Measurements from ENCODE around the gene GFOD2.
"Not testable (repeated sequence)": the region's sequence is repeated elsewhere in the genome, so short reads cannot be mapped to it uniquely, and the experiment has no call there.

GFOD2 gene

DNA sequence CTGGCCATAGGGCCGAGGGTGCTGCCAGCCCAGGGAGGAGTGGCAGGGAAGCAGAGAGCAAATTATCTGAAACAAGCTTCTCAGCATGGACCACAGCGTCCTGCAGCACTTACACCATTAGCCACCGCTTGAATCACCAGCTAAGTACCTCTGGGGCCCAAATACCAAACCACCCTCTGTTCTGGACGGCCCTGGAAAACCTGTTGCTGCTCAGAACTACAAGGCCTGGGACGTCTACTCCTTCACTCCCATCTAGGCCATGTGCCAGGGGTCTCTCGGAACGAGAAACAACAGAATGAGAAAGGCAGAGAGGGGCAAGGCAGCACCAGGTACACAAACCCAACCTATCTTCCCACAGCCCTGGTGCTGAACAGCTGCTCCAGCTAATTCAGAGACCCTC lies 39.9 kb upstream of the GFOD2 start:
- Histone ChIP-seq H3K9ac (ENCODE audit: low read depth, low read length, poor library complexity, severe bottlenecking) (no peak overlapping the region), H4K20me1 (ENCODE audit: insufficient read depth, low read length, poor library complexity, severe bottlenecking) (no peaks in the 10 kb centered on the region), H3K9me2 (replicated peaks; ENCODE audit: low read depth, low read length) (no peaks in the 10 kb centered on the region), H3K36me3 (ENCODE audit: insufficient read depth, low read length) (peaks cover 13% of the 10 kb centered on the region; the same call in 1 of the 2 replicates), H3K9me3 (ENCODE audit: insufficient read depth, low read depth, low read length) (no peaks in the 10 kb centered on the region), H3K4me1 (ENCODE audit: insufficient read depth, low read length, poor library complexity, severe bottlenecking) (no peaks in the 10 kb centered on the region), H3F3A (ENCODE audit: low read depth) (no peaks in the 10 kb centered on the region), H3K4me2 (ENCODE audit: low read depth, low read length, poor library complexity, severe bottlenecking) (no peak overlapping the region), H2AFZ (ENCODE audit: low read length) (no peak overlapping the region), H3K79me2 (ENCODE audit: insufficient read depth, low read length) (peaks cover 11% of the 10 kb centered on the region; the same call in 1 of the 2 replicates), H3K27me3 (ENCODE audit: insufficient read depth, low read length, poor library complexity, severe bottlenecking) (no peaks in the 10 kb centered on the region), H3K4me3 (ENCODE audit: low read length, poor library complexity, severe bottlenecking) (no peak overlapping the region)
- no peak for TF ChIP-seq CTCF (conservative IDR thresholded peaks at IDR 0.05; ENCODE audit: low read length)
- TF ChIP-seq EZH2phosphoT487 (IDR thresholded peaks at IDR 0.05; ENCODE audit: borderline replicate concordance), result no peak

DNA sequence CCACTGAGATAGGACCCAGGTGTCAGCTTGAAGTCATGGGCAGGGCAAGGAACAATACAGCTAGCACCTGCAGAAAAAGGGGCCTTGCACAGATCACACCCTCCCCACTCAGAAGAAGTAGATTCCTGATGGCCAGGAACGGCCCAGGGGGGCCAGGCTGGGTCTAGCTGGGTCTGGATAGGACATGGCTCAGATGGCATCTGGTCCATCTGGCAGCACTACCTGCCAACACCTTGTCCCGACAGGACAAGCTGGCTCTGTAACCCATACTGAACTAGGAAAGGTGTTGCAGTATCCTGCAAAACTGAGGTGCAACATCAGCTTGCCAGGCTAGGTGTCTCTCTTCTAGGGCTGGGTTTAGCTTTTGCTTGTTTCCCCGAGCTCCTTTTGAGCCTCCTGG lies 38.9 kb upstream of the GFOD2 start:
- Histone ChIP-seq H3K27me3 (ENCODE audit: insufficient read depth, low read length, poor library complexity, severe bottlenecking) (no peaks in the 10 kb centered on the region), H3K36me3 (ENCODE audit: insufficient read depth, low read length) (peaks cover 14% of the 10 kb centered on the region; the same call in 1 of the 2 replicates), H3K9me3 (ENCODE audit: insufficient read depth, low read depth, low read length) (no peaks in the 10 kb centered on the region), H3K4me2 (ENCODE audit: low read depth, low read length, poor library complexity, severe bottlenecking) (no peak overlapping the region), H3K9me2 (replicated peaks; ENCODE audit: low read depth, low read length) (no peaks in the 10 kb centered on the region), H2AFZ (ENCODE audit: low read length) (no peak overlapping the region), H3K4me1 (ENCODE audit: insufficient read depth, low read length, poor library complexity, severe bottlenecking) (no peaks in the 10 kb centered on the region), H3F3A (ENCODE audit: low read depth) (no peaks in the 10 kb centered on the region), H3K9ac (ENCODE audit: low read depth, low read length, poor library complexity, severe bottlenecking) (no peak overlapping the region), H4K20me1 (ENCODE audit: insufficient read depth, low read length, poor library complexity, severe bottlenecking) (no peaks in the 10 kb centered on the region), H3K4me3 (ENCODE audit: low read length, poor library complexity, severe bottlenecking) (no peak overlapping the region), H3K79me2 (ENCODE audit: insufficient read depth, low read length) (peaks cover 7% of the 10 kb centered on the region; the same call in 1 of the 2 replicates)
- TF ChIP-seq CTCF (conservative IDR thresholded peaks at IDR 0.05; ENCODE audit: low read length), result no peak
- no peak for TF ChIP-seq EZH2phosphoT487 (IDR thresholded peaks at IDR 0.05; ENCODE audit: borderline replicate concordance)

- no peak overlapping the region for H3K4me2 ChIP-seq (ENCODE audit: low read depth, low read length, poor library complexity, severe bottlenecking)
- H3K79me2 ChIP-seq (ENCODE audit: insufficient read depth, low read length), result no peaks in the 10 kb centered on the region
These were observed 33.5 kb upstream of the GFOD2 start for GRCh38 chr16:67752641-67753040.

GRCh38 chr16:67751331-67751730 lies 32.2 kb upstream of the GFOD2 start:
- not testable (repeated sequence) for H3K4me3 ChIP-seq (ENCODE audit: low read length, poor library complexity, severe bottlenecking); H3K9me2 ChIP-seq (replicated peaks; ENCODE audit: low read depth, low read length); H3K9me3 ChIP-seq (ENCODE audit: insufficient read depth, low read depth, low read length); H3K79me2 ChIP-seq (ENCODE audit: insufficient read depth, low read length); H3K9ac ChIP-seq (ENCODE audit: low read depth, low read length, poor library complexity, severe bottlenecking); H3F3A ChIP-seq (ENCODE audit: low read depth); H4K20me1 ChIP-seq (ENCODE audit: insufficient read depth, low read length, poor library complexity, severe bottlenecking); H3K4me1 ChIP-seq (ENCODE audit: insufficient read depth, low read length, poor library complexity, severe bottlenecking); H3K27me3 ChIP-seq (ENCODE audit: insufficient read depth, low read length, poor library complexity, severe bottlenecking); H2AFZ ChIP-seq (ENCODE audit: low read length); H3K4me2 ChIP-seq (ENCODE audit: low read depth, low read length, poor library complexity, severe bottlenecking)
- peaks cover 19% of the 10 kb centered on the region; the same call in 1 of the 2 replicates for H3K36me3 ChIP-seq (ENCODE audit: insufficient read depth, low read length)

More at GRCh38 chr16:67752641-67753040, 33.5 kb upstream of the GFOD2 start:
- Histone ChIP-seq H3K9me2 (replicated peaks; ENCODE audit: low read depth, low read length) (no peaks in the 10 kb centered on the region), H3K36me3 (ENCODE audit: insufficient read depth, low read length) (peaks cover 14% of the 10 kb centered on the region; the same call in 1 of the 2 replicates), H4K20me1 (ENCODE audit: insufficient read depth, low read length, poor library complexity, severe bottlenecking) (no peaks in the 10 kb centered on the region), H3K4me3 (ENCODE audit: low read length, poor library complexity, severe bottlenecking) (no peak overlapping the region), H3K27me3 (ENCODE audit: insufficient read depth, low read length, poor library complexity, severe bottlenecking) (no peaks in the 10 kb centered on the region), H2AFZ (ENCODE audit: low read length) (no peak overlapping the region), H3K9ac (ENCODE audit: low read depth, low read length, poor library complexity, severe bottlenecking) (no peak overlapping the region), H3K9me3 (ENCODE audit: insufficient read depth, low read depth, low read length) (no peaks in the 10 kb centered on the region), H3K4me1 (ENCODE audit: insufficient read depth, low read length, poor library complexity, severe bottlenecking) (no peaks in the 10 kb centered on the region), H3F3A (ENCODE audit: low read depth) (no peaks in the 10 kb centered on the region)
- TF ChIP-seq EZH2phosphoT487 (IDR thresholded peaks at IDR 0.05; ENCODE audit: borderline replicate concordance) (no peak), CTCF (conservative IDR thresholded peaks at IDR 0.05; ENCODE audit: low read length) (no peak)

Data from Loucy (cell line).